ENCODE data around the gene AQR. TPM values are rescaled to one million over a fixed set of nuclear protein-coding genes. Genes with fewer than 3 reads are reported as not detected.

Gene AQR
- total and polyA plus RNA-seq, 9 donors: 9.2 to 32.4 (median 27.5) TPM

DNA sequence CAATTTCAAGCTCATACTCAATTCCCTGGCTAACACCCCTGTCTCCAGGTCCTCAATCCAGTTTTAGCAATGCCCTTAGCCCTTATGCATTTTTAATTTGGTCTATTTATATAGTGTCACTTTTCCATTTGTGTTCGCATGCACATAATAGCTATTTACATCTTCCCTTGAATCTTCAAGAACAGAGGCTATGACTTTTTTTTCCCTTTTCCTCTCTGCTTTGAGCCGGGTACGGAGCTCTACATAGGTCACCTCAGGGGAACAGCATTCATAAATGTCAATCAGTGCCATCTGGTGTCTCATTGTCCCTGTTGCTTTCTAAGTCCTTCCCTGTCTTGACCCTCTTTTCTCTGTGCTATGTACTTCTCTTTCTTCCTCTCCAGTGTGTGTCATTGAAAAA lies 147.7 kb downstream of the AQR start:
- TF ChIP-seq POLR2A (IDR thresholded peaks at IDR 0.05): no peak
- TF ChIP-seq, protein P1, sequence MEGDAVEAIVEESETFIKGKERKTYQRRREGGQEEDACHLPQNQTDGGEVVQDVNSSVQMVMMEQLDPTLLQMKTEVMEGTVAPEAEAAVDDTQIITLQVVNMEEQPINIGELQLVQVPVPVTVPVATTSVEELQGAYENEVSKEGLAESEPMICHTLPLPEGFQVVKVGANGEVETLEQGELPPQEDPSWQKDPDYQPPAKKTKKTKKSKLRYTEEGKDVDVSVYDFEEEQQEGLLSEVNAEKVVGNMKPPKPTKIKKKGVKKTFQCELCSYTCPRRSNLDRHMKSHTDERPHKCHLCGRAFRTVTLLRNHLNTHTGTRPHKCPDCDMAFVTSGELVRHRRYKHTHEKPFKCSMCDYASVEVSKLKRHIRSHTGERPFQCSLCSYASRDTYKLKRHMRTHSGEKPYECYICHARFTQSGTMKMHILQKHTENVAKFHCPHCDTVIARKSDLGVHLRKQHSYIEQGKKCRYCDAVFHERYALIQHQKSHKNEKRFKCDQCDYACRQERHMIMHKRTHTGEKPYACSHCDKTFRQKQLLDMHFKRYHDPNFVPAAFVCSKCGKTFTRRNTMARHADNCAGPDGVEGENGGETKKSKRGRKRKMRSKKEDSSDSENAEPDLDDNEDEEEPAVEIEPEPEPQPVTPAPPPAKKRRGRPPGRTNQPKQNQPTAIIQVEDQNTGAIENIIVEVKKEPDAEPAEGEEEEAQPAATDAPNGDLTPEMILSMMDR (IDR thresholded peaks at IDR 0.05): no peak
- no peak for TF ChIP-seq EP300 (IDR thresholded peaks at IDR 0.05)
- H3K36me3 ChIP-seq: no peaks in the 10 kb centered on the region
- no peak overlapping the region for H3K27ac ChIP-seq
- no peak for DNase-seq
- H3K27me3 ChIP-seq: no peaks in the 10 kb centered on the region
- H3K4me3 ChIP-seq: no peak overlapping the region
- intact Hi-C loops (cut with DNase I): no loop called here
- WGBS, 3 donors: 64 to 75% (median 68%) methylated on average over 3 of the region's 3 CpGs
- H3K9me3 ChIP-seq: no peaks in the 10 kb centered on the region
- no peaks in the 10 kb centered on the region for H3K4me1 ChIP-seq (ENCODE audit: insufficient read depth)

DNA sequence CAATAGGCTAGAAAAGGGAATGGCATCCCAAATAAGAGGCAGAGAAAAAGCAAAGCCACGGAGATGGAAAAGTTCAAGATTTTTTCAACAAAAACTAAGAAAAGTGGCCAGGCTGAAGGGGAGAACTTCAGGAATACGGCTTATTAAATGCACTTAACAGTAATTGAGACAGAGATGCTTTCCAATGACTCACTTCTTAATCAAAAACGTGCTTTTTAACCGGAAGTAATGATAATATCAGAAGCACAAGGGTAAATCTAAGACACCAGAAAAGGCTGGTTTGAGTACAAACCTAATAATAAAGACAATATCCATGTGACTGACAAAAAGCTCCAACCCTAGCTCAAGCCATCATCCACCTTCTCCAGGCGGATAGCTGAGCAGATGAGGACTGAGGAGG lies 149.4 kb downstream of the AQR start:
- intact Hi-C loops (cut with DNase I): no loop called here
- TF ChIP-seq EP300 (IDR thresholded peaks at IDR 0.05): no peak
- TF ChIP-seq POLR2A (IDR thresholded peaks at IDR 0.05): no peak
- TF ChIP-seq, protein P1 (IDR thresholded peaks at IDR 0.05): no peak
- Histone ChIP-seq H3K36me3 (no peaks in the 10 kb centered on the region), H3K9me3 (no peaks in the 10 kb centered on the region), H3K4me3 (no peak overlapping the region), H3K27ac (no peak overlapping the region), H3K4me1 (ENCODE audit: insufficient read depth) (no peaks in the 10 kb centered on the region), H3K27me3 (no peaks in the 10 kb centered on the region)
- no peak for DNase-seq
- WGBS, 3 donors: 69 to 78% (median 71%) methylated on average over 5 of the region's 5 CpGs

DNA sequence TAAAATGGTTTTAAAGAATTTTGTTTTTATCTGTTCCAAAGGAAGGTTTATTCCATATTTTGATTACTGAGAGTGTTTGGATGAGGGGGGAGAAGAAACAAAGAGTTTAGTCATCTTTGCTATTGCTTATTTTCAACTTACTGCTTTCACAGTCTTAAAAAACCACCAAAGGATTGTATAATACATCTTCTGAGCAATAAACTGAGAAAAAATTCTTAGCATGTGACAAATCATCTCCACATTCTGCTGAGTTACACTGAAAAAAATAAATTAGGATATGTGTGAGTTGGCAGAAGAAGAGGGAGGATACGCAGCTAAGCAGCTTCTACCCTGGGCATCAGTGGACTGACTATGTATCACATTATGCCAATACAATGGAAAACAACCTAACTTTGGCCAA lies 151.0 kb downstream of the AQR start:
- Histone ChIP-seq H3K27ac (no peak overlapping the region), H3K4me1 (ENCODE audit: insufficient read depth) (no peaks in the 10 kb centered on the region), H3K9me3 (no peaks in the 10 kb centered on the region), H3K36me3 (no peaks in the 10 kb centered on the region), H3K4me3 (no peak overlapping the region), H3K27me3 (no peaks in the 10 kb centered on the region)
- DNase-seq: no peak
- intact Hi-C loops (cut with DNase I): no loop called here
- WGBS, 3 donors: 74 to 93% (median 83%) methylated on average over 1 of the region's 1 CpG
- TF ChIP-seq EP300 (IDR thresholded peaks at IDR 0.05) (no peak), POLR2A (IDR thresholded peaks at IDR 0.05) (no peak)
- TF ChIP-seq, protein P1 (IDR thresholded peaks at IDR 0.05): no peak

DNA sequence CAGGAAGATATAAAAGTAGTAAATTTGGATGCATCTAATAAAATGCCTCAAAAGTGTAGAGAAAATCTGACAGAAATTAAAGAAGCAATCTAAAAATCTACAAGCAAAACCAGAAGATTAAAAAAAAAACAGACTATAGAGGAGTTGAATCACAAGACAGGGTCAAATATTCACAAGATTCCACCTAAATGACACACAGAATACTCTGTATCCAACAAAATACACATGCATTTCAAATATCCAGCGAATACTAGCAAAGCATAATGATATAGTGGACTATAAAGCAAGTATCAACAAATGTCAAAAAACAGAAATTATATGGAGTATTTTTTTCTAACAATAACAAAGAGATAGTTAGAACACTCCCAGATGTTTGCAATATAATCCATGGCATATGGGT lies 153.7 kb downstream of the AQR start:
- H3K4me3 ChIP-seq: no peak overlapping the region
- H3K9me3 ChIP-seq: no peaks in the 10 kb centered on the region
- no peaks in the 10 kb centered on the region for H3K4me1 ChIP-seq (ENCODE audit: insufficient read depth)
- H3K27ac ChIP-seq: no peak overlapping the region
- intact Hi-C loops (cut with DNase I): no loop called here
- no peak for DNase-seq
- WGBS, 3 donors: 65 to 72% (median 68%) methylated on average over 1 of the region's 1 CpG
- H3K36me3 ChIP-seq: no peaks in the 10 kb centered on the region
- H3K27me3 ChIP-seq: no peaks in the 10 kb centered on the region
- TF ChIP-seq EP300 (IDR thresholded peaks at IDR 0.05) (no peak), POLR2A (IDR thresholded peaks at IDR 0.05) (no peak)
- TF ChIP-seq, protein P1 (IDR thresholded peaks at IDR 0.05): no peak

Data from ovary (tissue), 9 donors.